T-helper 2 cell (primary cell): ENCODE measurements around the gene NANOG.
"Not testable (repeated sequence)": the region's sequence is repeated elsewhere in the genome, so short reads cannot be mapped to it uniquely, and the experiment has no call there.

Source experiments
- DNase-seq, 5 experiments: peaks; one replicate each; pipeline versions ENCODE4 v3.0.0 to v3.0.0-alpha.2; 2012 to 2022
- total RNA-seq, 2 donors: gene quantifications; one replicate each; lab custom pipeline; 2026; lab: John Stamatoyannopoulos, UW

NANOG gene
- 0 to 0.31 reads per million in 2 donors for total RNA-seq

- DNase-seq, result not testable (repeated sequence)
Measured at GRCh38 chr12:7788884-7789528, at the start of gene NANOG. Gene NANOG, plus strand, starts transcription at chr12:7789402. Its CDS starts 213 bp downstream, at chr12:7789615.

- no peak for DNase-seq
Measured at GRCh38 chr12:7747246-7747645, 42.0 kb upstream of the NANOG start, which contains the start of gene CLEC4C. Gene CLEC4C, minus strand, starts transcription at chr12:7747375. Its CDS starts 27 bp downstream, at chr12:7747348.

- no peak for DNase-seq
Measured at GRCh38 chr12:7748852-7749251, 40.4 kb upstream of the NANOG start.

DNA sequence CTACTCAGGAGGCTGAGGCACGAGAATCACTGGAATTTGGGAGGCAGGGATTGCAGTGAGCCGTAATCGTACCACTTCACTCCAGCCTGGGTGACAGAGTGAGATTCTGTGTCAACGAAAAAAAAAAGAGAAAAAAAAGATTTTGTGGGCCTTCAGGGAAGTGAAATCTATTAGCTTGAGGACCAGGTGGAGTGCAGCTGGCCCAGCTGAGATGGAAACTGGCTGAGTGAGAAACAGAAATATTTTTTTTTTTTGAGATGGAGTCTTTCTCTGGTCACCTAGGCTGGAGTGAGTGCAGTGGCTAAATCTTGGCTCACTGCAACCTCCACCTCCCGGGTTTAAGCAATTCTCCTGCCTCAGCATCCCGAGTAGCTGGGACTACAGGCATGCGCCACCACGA, 39.8 kb upstream of the NANOG start:
- no peak for DNase-seq

DNA sequence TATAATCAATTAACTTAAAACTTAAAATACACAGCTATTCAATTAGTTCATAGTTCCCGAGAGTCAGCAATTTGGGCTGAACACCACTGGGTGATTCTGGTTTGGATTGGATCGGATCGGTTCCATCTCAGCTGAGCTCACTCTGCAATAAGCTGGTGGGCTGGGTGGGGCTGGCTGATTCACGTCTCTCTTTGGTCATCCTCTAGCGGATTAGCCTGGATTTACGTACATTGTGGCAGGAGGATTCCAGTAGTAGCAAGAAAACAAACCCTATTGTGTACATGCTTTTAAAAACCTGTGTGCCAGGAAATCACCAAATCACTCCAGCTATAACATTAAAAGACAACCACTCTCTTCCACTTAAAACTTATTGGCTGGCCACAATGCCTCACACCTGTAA, 38.9 kb upstream of the NANOG start:
- no peak for DNase-seq

- DNase-seq, result peak in 1 of 5 experiments; percentile 14
Measured at GRCh38 chr12:7751394-7751793, 37.8 kb upstream of the NANOG start.

GRCh38 chr12:7751941-7752922, 37.0 kb upstream of the NANOG start:
- DNase-seq, result peak in 1 of 5 experiments; percentile 6

- peak in 2 of 5 experiments; percentile 25 to 44 for DNase-seq
Measured at GRCh38 chr12:7755668-7756067, 33.5 kb upstream of the NANOG start.

GRCh38 chr12:7756993-7757392, 32.2 kb upstream of the NANOG start:
- no peak for DNase-seq

- no peak for DNase-seq
Measured at GRCh38 chr12:7758766-7759140, 30.4 kb upstream of the NANOG start.

GRCh38 chr12:7769999-7770398, 19.2 kb upstream of the NANOG start:
- DNase-seq, result no peak

GRCh38 chr12:7781274-7781673, 7.9 kb upstream of the NANOG start:
- no peak for DNase-seq

- no peak for DNase-seq
Measured at GRCh38 chr12:7782055-7782454, 7.1 kb upstream of the NANOG start.

DNA sequence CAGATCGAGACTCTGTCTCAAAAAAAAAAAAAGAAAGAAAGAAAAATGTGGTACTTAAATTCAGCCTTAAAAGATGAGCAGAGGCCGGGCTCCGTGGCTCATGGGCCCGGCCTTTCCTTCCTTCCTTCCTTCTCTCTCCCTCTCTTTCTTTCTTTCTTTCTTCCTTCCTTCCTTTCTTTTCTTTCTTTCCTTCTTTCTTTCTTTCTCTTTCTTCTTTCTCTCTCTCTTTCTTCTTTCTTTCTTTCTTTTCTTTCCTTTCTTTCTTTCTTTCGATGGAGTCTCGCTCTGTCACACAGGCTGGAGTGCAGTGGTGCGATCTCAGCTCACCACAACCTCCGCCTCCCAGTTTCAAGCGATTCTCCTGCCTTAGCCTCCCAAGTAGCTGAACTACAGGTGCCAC, 5.8 kb upstream of the NANOG start:
- DNase-seq, result not testable (repeated sequence)

DNA sequence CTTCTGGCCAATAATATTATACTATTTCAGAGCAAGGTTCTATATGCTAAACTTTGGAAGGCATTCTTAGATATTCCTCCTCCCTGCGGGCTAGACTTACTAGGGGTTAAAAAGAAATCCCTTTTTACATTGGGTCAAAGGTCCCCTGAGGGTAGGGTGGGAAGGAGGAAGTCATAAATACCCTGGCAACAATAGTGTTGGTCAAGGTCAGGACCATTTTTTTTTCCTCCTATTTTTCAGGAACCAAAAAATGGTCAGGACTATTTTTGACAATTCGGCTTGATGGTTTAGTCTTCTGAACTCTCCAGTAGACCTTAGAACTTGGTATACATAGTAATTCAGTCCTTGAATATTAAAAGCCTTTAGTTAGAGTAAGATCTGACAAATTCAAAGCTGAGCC, 4.5 kb upstream of the NANOG start:
- DNase-seq, result no peak

DNA sequence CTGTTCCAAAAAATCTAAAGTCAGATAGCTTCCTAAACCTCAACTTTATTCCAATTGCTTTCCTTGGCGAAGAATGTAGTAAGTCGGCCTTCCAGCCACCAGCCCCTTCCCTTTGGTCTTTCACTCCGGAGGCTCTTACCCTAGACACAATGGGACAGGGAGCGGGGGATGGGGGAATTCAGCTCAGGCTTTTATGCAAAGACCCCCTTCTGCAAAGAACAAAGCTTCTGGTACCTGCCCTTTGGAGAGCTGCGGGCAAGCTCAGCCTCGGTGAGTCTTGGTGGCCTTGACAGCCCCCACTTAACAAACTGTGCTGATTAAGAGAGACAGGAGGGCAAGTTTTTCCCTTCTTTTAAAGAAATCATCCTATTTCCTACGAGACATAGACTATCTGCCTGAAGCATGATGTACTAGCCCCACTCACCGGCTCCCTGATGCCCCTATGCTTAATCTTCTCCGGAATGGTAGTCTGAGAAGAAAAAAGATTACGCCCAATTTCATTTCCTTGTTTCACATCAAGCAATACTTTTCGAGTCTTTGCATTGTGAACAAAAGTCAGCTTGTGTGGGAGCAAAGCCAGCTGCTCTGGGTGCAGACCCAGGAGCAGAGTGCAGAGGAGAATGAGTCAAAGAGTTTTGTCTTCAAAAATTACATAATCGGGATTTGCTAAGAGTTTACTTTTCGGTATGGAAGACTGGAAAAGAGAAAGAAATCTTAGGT, 1.5 kb upstream of the NANOG start:
- no peak for DNase-seq

DNA sequence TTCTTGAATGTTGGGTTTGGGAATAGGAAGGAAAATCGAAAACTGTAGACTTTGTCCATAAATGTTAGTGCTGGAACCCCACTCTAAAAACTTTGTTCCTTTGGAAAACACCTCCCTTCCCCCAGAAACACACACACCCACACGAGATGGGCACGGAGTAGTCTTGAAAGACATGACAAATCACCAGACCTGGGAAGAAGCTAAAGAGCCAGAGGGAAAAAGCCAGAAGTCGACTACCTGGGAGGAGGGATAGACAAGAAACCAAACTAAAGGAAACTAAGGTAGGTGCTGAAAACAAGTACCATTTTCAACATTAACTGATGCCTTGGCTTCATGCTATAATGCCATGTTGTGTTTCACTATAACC, 925 bp upstream of the NANOG start:
- DNase-seq, result no peak

GRCh38 chr12:7793211-7793610, 4.0 kb downstream of the NANOG start:
- no peak for DNase-seq

- not testable (repeated sequence) for DNase-seq
Measured at GRCh38 chr12:7797269-7797668, 8.1 kb downstream of the NANOG start.

DNA sequence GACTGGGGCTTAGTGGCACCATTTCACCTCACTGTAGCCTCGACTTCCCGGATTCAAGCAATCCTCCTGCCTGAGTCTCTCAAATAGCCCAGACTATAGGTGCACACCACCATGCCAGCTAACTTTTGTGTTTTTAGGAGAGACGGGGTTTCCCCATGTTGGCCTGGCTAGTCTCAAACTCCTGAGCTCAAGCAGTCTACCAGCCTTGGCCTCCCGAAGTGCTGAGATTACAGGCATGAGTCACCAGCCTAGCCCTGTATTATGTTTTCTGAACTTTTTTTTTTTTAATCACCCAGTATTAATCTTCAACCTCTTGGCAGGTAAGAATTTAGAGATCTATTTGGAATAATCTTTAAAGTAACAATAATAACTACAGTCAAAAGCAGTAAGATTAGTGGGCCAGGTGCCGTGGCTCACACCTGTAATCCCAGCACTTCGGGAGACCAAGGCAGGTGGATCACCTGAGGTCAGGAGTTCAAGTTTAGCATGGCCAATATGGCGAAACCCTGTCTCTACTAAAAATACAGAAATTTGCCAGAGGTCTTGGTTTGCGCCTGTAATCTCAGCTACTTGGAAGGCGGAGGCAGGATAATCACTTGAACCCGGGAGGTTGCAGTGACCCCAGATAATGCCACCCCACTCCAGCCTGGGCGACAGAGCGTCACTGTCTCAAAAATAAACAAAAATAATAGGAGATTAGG, 8.6 kb downstream of the NANOG start:
- no peak for DNase-seq

GRCh38 chr12:7798750-7799308, 9.6 kb downstream of the NANOG start:
- DNase-seq, result not testable (repeated sequence)

- DNase-seq, result no peak
Measured at GRCh38 chr12:7801460-7801859, 12.3 kb downstream of the NANOG start.
